Brain microvascular endothelial cell (primary cell): ENCODE measurements around the gene WDR27.

Experiments
- DNase-seq: peaks from one replicate; pipeline ENCODE4 v3.0.0-alpha.2; 2020
- H3K27ac ChIP-seq: fragments of 250-450 bp; sonication (Bioruptor Pico); 2 replicates; pipeline ENCODE4 v1.5.1; 2020; ENCODE audit warnings: mild to moderate bottlenecking, moderate library complexity
- H3K27me3 ChIP-seq: fragments of 250-450 bp; sonication (Bioruptor Pico); replicated peaks from 2 replicates; pipeline ENCODE4 v1.5.1; 2020; ENCODE audit warnings: mild to moderate bottlenecking
- H3K36me3 ChIP-seq: fragments of 250-450 bp; sonication (Bioruptor Pico); replicated peaks from 2 replicates; pipeline ENCODE4 v1.5.1; 2020; ENCODE audit warnings: mild to moderate bottlenecking
- H3K4me3 ChIP-seq: 2 replicates; pipeline ENCODE4 v1.5.1; 2011; ENCODE audit warnings: low read depth, mild to moderate bottlenecking, control low read depth, low read length, moderate library complexity
- CTCF ChIP-seq: IDR thresholded peaks from 2 replicates; pipeline ENCODE4 v1.5.1; 2011; ENCODE audit warnings: low read depth, mild to moderate bottlenecking, moderate library complexity, low read length, control low read depth, inconsistent platforms; ENCODE audit errors: missing control alignments
- in situ Hi-C: cut with HindIII; loops from 2 replicates; pipeline ENCODE4 v1.10.0; 2017; ENCODE audit warnings: low sequenced_read_pairs, low pct_ligation_motif_present

WDR27 gene

GRCh38 chr6:169624785-169625184, 77.0 kb downstream of the WDR27 start:
- H3K27me3 ChIP-seq: no peaks in the 10 kb centered on the region
- H3K27ac ChIP-seq: no peak overlapping the region
- H3K4me3 ChIP-seq: no peak overlapping the region
- no peak for TF ChIP-seq CTCF
- no peak for DNase-seq
- in situ Hi-C loops: no loop called here
- H3K36me3 ChIP-seq: no peaks in the 10 kb centered on the region

GRCh38 chr6:169623975-169624374, 77.9 kb downstream of the WDR27 start:
- Histone ChIP-seq H3K4me3 (no peak overlapping the region), H3K27ac (no peak overlapping the region), H3K36me3 (no peaks in the 10 kb centered on the region), H3K27me3 (no peaks in the 10 kb centered on the region)
- DNase-seq: no peak
- no peak for TF ChIP-seq CTCF
- in situ Hi-C loops: no loop called here

- H3K36me3 ChIP-seq: no peaks in the 10 kb centered on the region
- no peak overlapping the region for H3K27ac ChIP-seq
- no peak for TF ChIP-seq CTCF
- DNase-seq: no peak
- in situ Hi-C loops: no loop called here
- H3K4me3 ChIP-seq: no peak overlapping the region
- H3K27me3 ChIP-seq: no peaks in the 10 kb centered on the region
Measured at GRCh38 chr6:169623343-169623742, 78.5 kb downstream of the WDR27 start.

- in situ Hi-C loops: no loop called here
- no peaks in the 10 kb centered on the region for H3K27me3 ChIP-seq
- TF ChIP-seq CTCF: no peak
- no peak overlapping the region for H3K27ac ChIP-seq
- H3K36me3 ChIP-seq: no peaks in the 10 kb centered on the region
- DNase-seq: no peak
- no peak overlapping the region for H3K4me3 ChIP-seq
Measured at GRCh38 chr6:169622618-169623017, 79.2 kb downstream of the WDR27 start.

- Histone ChIP-seq H3K4me3 (no peak overlapping the region), H3K27ac (no peak overlapping the region), H3K27me3 (no peaks in the 10 kb centered on the region), H3K36me3 (no peaks in the 10 kb centered on the region)
- no peak for DNase-seq
- in situ Hi-C loops: no loop called here
- no peak for TF ChIP-seq CTCF
Measured at GRCh38 chr6:169621311-169621710, 80.5 kb downstream of the WDR27 start.
